ENCODE measurements around the gene ARHGEF10L. TPM values are rescaled to one million over a fixed set of nuclear protein-coding genes. Genes with fewer than 3 reads are reported as not detected.

The ARHGEF10L gene
- total RNA-seq, 5 donors from 2014 or later (not counting 1 experiment from before 2014, with no cell fraction given): 0.12 to 0.30 (median 0.22) TPM; not detected in 2

- Mint-ChIP-seq H3K4me1 (peaks cover 0 to 5% (median 2%) of the 10 kb centered on the region in 3 donors), H3K36me3 (no peaks in the 10 kb centered on the region), H3K9me3 (no peaks in the 10 kb centered on the region), H3K27ac (no peak overlapping the region), H3K27me3 (peaks cover 0 to 4% of the 10 kb centered on the region in 2 donors), H3K4me3 (no peak overlapping the region)
- no peak overlapping the region for H3K4me3 ChIP-seq (ENCODE audit: control insufficient read depth in 1 of 2, extremely low read depth in 1 of 2, low read length in 1 of 2)
- no peaks in the 10 kb centered on the region for H3K9me3 ChIP-seq
- peaks cover 0 to 14% of the 10 kb centered on the region in 2 experiments for H3K27me3 ChIP-seq (replicated peaks in 1 of 2; ENCODE audit: control insufficient read depth in 2 of 2, extremely low read depth in 1 of 2, insufficient read depth in 2 of 2, low read length in 1 of 2)
- ATAC-seq (replicated peaks in 1 of 4) (no peak), DNase-seq (peak in 2 of 35 experiments; percentile 2 to 6)
- 57% methylated on average over 9 of the region's 10 CpGs for WGBS (ENCODE audit: insufficient coverage)
- H3K4me1 ChIP-seq (ENCODE audit: control insufficient read depth in 1 of 2, extremely low read depth in 1 of 2, insufficient read depth in 2 of 2, low read length in 2 of 2): no peaks in the 10 kb centered on the region
- H3K27ac ChIP-seq (ENCODE audit: low read length): no peak overlapping the region
- CTCF ChIA-PET: no interaction called here
- POLR2A ChIA-PET: no interaction called here
- H3K36me3 ChIP-seq (ENCODE audit: control insufficient read depth in 2 of 2, extremely low read depth in 1 of 2, insufficient read depth in 1 of 2, low read length in 1 of 2): no peaks in the 10 kb centered on the region
Measured at GRCh38 chr1:17581389-17582123, 42.1 kb downstream of the ARHGEF10L start.

GRCh38 chr1:17582124-17582774 lies 42.8 kb downstream of the ARHGEF10L start:
- Histone ChIP-seq H3K27me3 (replicated peaks in 1 of 2; ENCODE audit: control insufficient read depth in 2 of 2, extremely low read depth in 1 of 2, insufficient read depth in 2 of 2, low read length in 1 of 2) (peaks cover 0 to 15% of the 10 kb centered on the region in 2 experiments), H3K4me3 (ENCODE audit: control insufficient read depth in 1 of 2, extremely low read depth in 1 of 2, low read length in 1 of 2) (no peak overlapping the region), H3K36me3 (ENCODE audit: control insufficient read depth in 2 of 2, extremely low read depth in 1 of 2, insufficient read depth in 1 of 2, low read length in 1 of 2) (no peaks in the 10 kb centered on the region), H3K27ac (ENCODE audit: low read length) (no peak overlapping the region), H3K9me3 (no peaks in the 10 kb centered on the region), H3K4me1 (ENCODE audit: control insufficient read depth in 1 of 2, extremely low read depth in 1 of 2, insufficient read depth in 2 of 2, low read length in 2 of 2) (no peaks in the 10 kb centered on the region)
- Mint-ChIP-seq H3K4me3 (no peak overlapping the region), H3K9me3 (no peaks in the 10 kb centered on the region), H3K27ac (no peak overlapping the region), H3K4me1 (peaks cover 0 to 5% (median 2%) of the 10 kb centered on the region in 3 donors), H3K27me3 (peaks cover 0 to 4% of the 10 kb centered on the region in 2 donors), H3K36me3 (no peaks in the 10 kb centered on the region)
- ATAC-seq (replicated peaks in 1 of 4) (no peak), DNase-seq (no peak)
- POLR2A ChIA-PET: no interaction called here
- CTCF ChIA-PET: no interaction called here
- 54% methylated on average over 7 of the region's 11 CpGs for WGBS (ENCODE audit: insufficient coverage)

GRCh38 chr1:17584539-17584938 lies 45.0 kb downstream of the ARHGEF10L start:
- POLR2A ChIA-PET: no interaction called here
- DNase-seq (no peak), ATAC-seq (replicated peaks in 1 of 4) (no peak)
- no peak overlapping the region for H3K4me3 Mint-ChIP-seq
- no peaks in the 10 kb centered on the region for H3K4me1 ChIP-seq (ENCODE audit: control insufficient read depth in 1 of 2, extremely low read depth in 1 of 2, insufficient read depth in 2 of 2, low read length in 2 of 2)
- peaks cover 0 to 4% of the 10 kb centered on the region in 2 donors for H3K27me3 Mint-ChIP-seq
- no peaks in the 10 kb centered on the region for H3K9me3 Mint-ChIP-seq
- peaks cover 0 to 5% (median 2%) of the 10 kb centered on the region in 3 donors for H3K4me1 Mint-ChIP-seq
- H3K4me3 ChIP-seq (ENCODE audit: control insufficient read depth in 1 of 2, extremely low read depth in 1 of 2, low read length in 1 of 2): no peak overlapping the region
- no peaks in the 10 kb centered on the region for H3K9me3 ChIP-seq
- H3K27ac Mint-ChIP-seq: no peak overlapping the region
- H3K27me3 ChIP-seq (replicated peaks in 1 of 2; ENCODE audit: control insufficient read depth in 2 of 2, extremely low read depth in 1 of 2, insufficient read depth in 2 of 2, low read length in 1 of 2): peaks cover 0 to 10% of the 10 kb centered on the region in 2 experiments
- H3K36me3 Mint-ChIP-seq: no peaks in the 10 kb centered on the region
- CTCF ChIA-PET: no interaction called here
- H3K27ac ChIP-seq (ENCODE audit: low read length): no peak overlapping the region
- 88% methylated on average over 4 of the region's 10 CpGs for WGBS (ENCODE audit: insufficient coverage)
- no peaks in the 10 kb centered on the region for H3K36me3 ChIP-seq (ENCODE audit: control insufficient read depth in 2 of 2, extremely low read depth in 1 of 2, insufficient read depth in 1 of 2, low read length in 1 of 2)

- no peak overlapping the region for H3K4me3 Mint-ChIP-seq
- no peaks in the 10 kb centered on the region for H3K9me3 Mint-ChIP-seq
- H3K4me1 Mint-ChIP-seq: peaks cover 0 to 4% (median 2%) of the 10 kb centered on the region in 3 donors
- WGBS (ENCODE audit: insufficient coverage): 91% methylated on average over 4 of the region's 9 CpGs
- Histone ChIP-seq H3K27ac (ENCODE audit: low read length) (no peak overlapping the region), H3K4me1 (ENCODE audit: control insufficient read depth in 1 of 2, extremely low read depth in 1 of 2, insufficient read depth in 2 of 2, low read length in 2 of 2) (no peaks in the 10 kb centered on the region), H3K9me3 (no peaks in the 10 kb centered on the region), H3K36me3 (ENCODE audit: control insufficient read depth in 2 of 2, extremely low read depth in 1 of 2, insufficient read depth in 1 of 2, low read length in 1 of 2) (no peaks in the 10 kb centered on the region), H3K4me3 (ENCODE audit: control insufficient read depth in 1 of 2, extremely low read depth in 1 of 2, low read length in 1 of 2) (no peak overlapping the region), H3K27me3 (replicated peaks in 1 of 2; ENCODE audit: control insufficient read depth in 2 of 2, extremely low read depth in 1 of 2, insufficient read depth in 2 of 2, low read length in 1 of 2) (peaks cover 0 to 6% of the 10 kb centered on the region in 2 experiments)
- ChIA-PET CTCF (no interaction called here), POLR2A (no interaction called here)
- ATAC-seq (replicated peaks in 1 of 4): no peak
- no peaks in the 10 kb centered on the region for H3K36me3 Mint-ChIP-seq
- no peak overlapping the region for H3K27ac Mint-ChIP-seq
- DNase-seq: no peak
- peaks cover 0 to 4% of the 10 kb centered on the region in 2 donors for H3K27me3 Mint-ChIP-seq
Measured at GRCh38 chr1:17585266-17585987, 45.9 kb downstream of the ARHGEF10L start.

GRCh38 chr1:17586172-17586964 lies 46.9 kb downstream of the ARHGEF10L start:
- WGBS (ENCODE audit: insufficient coverage): 82% methylated on average over 5 of the region's 10 CpGs

GRCh38 chr1:17587693-17588047 lies 48.2 kb downstream of the ARHGEF10L start:
- ATAC-seq (replicated peaks in 1 of 4): no peak
- Mint-ChIP-seq H3K4me3 (no peak overlapping the region), H3K36me3 (no peaks in the 10 kb centered on the region), H3K27me3 (peaks cover 0 to 4% of the 10 kb centered on the region in 2 donors), H3K27ac (no peak overlapping the region), H3K4me1 (no peaks in the 10 kb centered on the region), H3K9me3 (no peaks in the 10 kb centered on the region)
- H3K4me3 ChIP-seq (ENCODE audit: control insufficient read depth in 1 of 2, extremely low read depth in 1 of 2, low read length in 1 of 2): no peak overlapping the region
- ChIA-PET CTCF (no interaction called here), POLR2A (no interaction called here)
- H3K4me1 ChIP-seq (ENCODE audit: control insufficient read depth in 1 of 2, extremely low read depth in 1 of 2, insufficient read depth in 2 of 2, low read length in 2 of 2): no peaks in the 10 kb centered on the region
- WGBS (ENCODE audit: insufficient coverage): 83% methylated on average over 1 of the region's 3 CpGs
- H3K36me3 ChIP-seq (ENCODE audit: control insufficient read depth in 2 of 2, extremely low read depth in 1 of 2, insufficient read depth in 1 of 2, low read length in 1 of 2): no peaks in the 10 kb centered on the region
- H3K27ac ChIP-seq (ENCODE audit: low read length): no peak overlapping the region
- peaks cover 0 to 8% of the 10 kb centered on the region in 2 experiments for H3K27me3 ChIP-seq (replicated peaks in 1 of 2; ENCODE audit: control insufficient read depth in 2 of 2, extremely low read depth in 1 of 2, insufficient read depth in 2 of 2, low read length in 1 of 2)
- no peak for DNase-seq
- no peaks in the 10 kb centered on the region for H3K9me3 ChIP-seq

More at GRCh38 chr1:17586172-17586964, 46.9 kb downstream of the ARHGEF10L start:
- Histone ChIP-seq H3K4me3 (ENCODE audit: control insufficient read depth in 1 of 2, extremely low read depth in 1 of 2, low read length in 1 of 2) (no peak overlapping the region), H3K27ac (ENCODE audit: low read length) (no peak overlapping the region), H3K36me3 (ENCODE audit: control insufficient read depth in 2 of 2, extremely low read depth in 1 of 2, insufficient read depth in 1 of 2, low read length in 1 of 2) (no peaks in the 10 kb centered on the region), H3K27me3 (replicated peaks in 1 of 2; ENCODE audit: control insufficient read depth in 2 of 2, extremely low read depth in 1 of 2, insufficient read depth in 2 of 2, low read length in 1 of 2) (peaks cover 0 to 6% of the 10 kb centered on the region in 2 experiments), H3K9me3 (no peaks in the 10 kb centered on the region), H3K4me1 (ENCODE audit: control insufficient read depth in 1 of 2, extremely low read depth in 1 of 2, insufficient read depth in 2 of 2, low read length in 2 of 2) (no peaks in the 10 kb centered on the region)
- Mint-ChIP-seq H3K9me3 (no peaks in the 10 kb centered on the region), H3K4me1 (peaks cover 0 to 2% (median 0%) of the 10 kb centered on the region in 3 donors), H3K27ac (no peak overlapping the region), H3K36me3 (no peaks in the 10 kb centered on the region), H3K4me3 (no peak overlapping the region), H3K27me3 (peaks cover 0 to 4% of the 10 kb centered on the region in 2 donors)
- ATAC-seq (replicated peaks in 1 of 4) (no peak), DNase-seq (no peak)
- POLR2A ChIA-PET: no interaction called here
- CTCF ChIA-PET: no interaction called here
